Right ventricle myocardium superior (tissue), 1 donor: ENCODE measurements around the gene CPM. TPM values are rescaled to one million over a fixed set of nuclear protein-coding genes. Genes with fewer than 3 reads are reported as not detected.
"Not testable (repeated sequence)": the region's sequence is repeated elsewhere in the genome, so short reads cannot be mapped to it uniquely, and the experiment has no call there.

ENCODE experiments used
- ATAC-seq: fragments of 200-7000 bp; cut with Tn5 transposase; one replicate; pipeline ENCODE4 v1.9.1; 2020; ENCODE audit warnings: mild to moderate bottlenecking; ENCODE audit not compliant: poor library complexity
- DNase-seq: peaks from one replicate; pipeline ENCODE4 v3.0.0-alpha.2; 2020
- intact Hi-C: fragments of 100-400 bp; cut with DNase I; formaldehyde crosslinking; loops from one replicate; pipeline ENCODE4 v1.11.2; 2022
- total RNA-seq: library from RNA; stranded (reverse); fragmentation: NEBNext Ultra II Directional; extraction: Animal tissue kit (Norgen Biotek cat#: 25700); gene quantifications from one replicate; pipeline ENCODE4 v1.2.1, GENCODE V29; 2021
- donor health status: DM: no; HTN: yes; CAD: no; lungs with severe emphysema.

CPM gene
- total RNA-seq, 1 donor from 2014 or later, result 7.7 TPM

GRCh38 chr12:68865399-68866164, 67.4 kb downstream of the CPM start:
- no peak for DNase-seq

GRCh38 chr12:68864604-68865003, 68.4 kb downstream of the CPM start:
- ATAC-seq, result no peak
- DNase-seq, result no peak
- intact Hi-C loops, result loop anchor here (5.0 kb wide), 1 partner anchor 203 kb away; no protein-coding TSS in a partner anchor

More at GRCh38 chr12:68865399-68866164, 67.4 kb downstream of the CPM start:
- intact Hi-C loops, result no loop called here
- no peak for ATAC-seq

- not testable (repeated sequence) for ATAC-seq, DNase-seq
- intact Hi-C loops, result loop anchor here (5.0 kb wide), 1 partner anchor 203 kb away; no protein-coding TSS in a partner anchor
These were observed 69.0 kb downstream of the CPM start for GRCh38 chr12:68863886-68864454.

- ATAC-seq, result no peak
- intact Hi-C loops, result loop anchor here (5.0 kb wide), 1 partner anchor 204 kb away; no protein-coding TSS in a partner anchor
These were observed 69.7 kb downstream of the CPM start for GRCh38 chr12:68863109-68863770.

GRCh38 chr12:68861890-68862289, 71.1 kb downstream of the CPM start:
- ATAC-seq (no peak), DNase-seq (no peak)
- intact Hi-C loops, result loop anchor here (5.0 kb wide), 1 partner anchor 205 kb away; no protein-coding TSS in a partner anchor

More at GRCh38 chr12:68863109-68863770, 69.7 kb downstream of the CPM start:
- DNase-seq, result no peak

GRCh38 chr12:68856510-68856909, 76.5 kb downstream of the CPM start:
- ATAC-seq, result no peak
- intact Hi-C loops, result no loop called here

GRCh38 chr12:68855771-68856170, 77.2 kb downstream of the CPM start:
- DNase-seq, result no peak
- no peak for ATAC-seq
- intact Hi-C loops, result no loop called here

More at GRCh38 chr12:68856510-68856909, 76.5 kb downstream of the CPM start:
- DNase-seq, result no peak

- ATAC-seq, result no peak
- intact Hi-C loops, result no loop called here
- no peak for DNase-seq
These were observed 77.9 kb downstream of the CPM start for GRCh38 chr12:68855111-68855510.

- intact Hi-C loops, result no loop called here
- ATAC-seq (no peak), DNase-seq (no peak)
These were observed 78.4 kb downstream of the CPM start for GRCh38 chr12:68854554-68854953.

GRCh38 chr12:68854078-68854468, 78.9 kb downstream of the CPM start:
- no peak for DNase-seq
- ATAC-seq, result no peak
- intact Hi-C loops, result no loop called here

- ATAC-seq (no peak), DNase-seq (no peak)
- intact Hi-C loops, result no loop called here
These were observed 79.4 kb downstream of the CPM start for GRCh38 chr12:68853396-68854077.

GRCh38 chr12:68851592-68852306, 81.2 kb downstream of the CPM start:
- intact Hi-C loops, result no loop called here
- ATAC-seq (no peak), DNase-seq (no peak)

GRCh38 chr12:68850390-68850789, 82.6 kb downstream of the CPM start:
- ATAC-seq, result no peak
- intact Hi-C loops, result no loop called here
- no peak for DNase-seq

- no peak for DNase-seq
- intact Hi-C loops, result no loop called here
- no peak for ATAC-seq
These were observed 86.2 kb downstream of the CPM start for GRCh38 chr12:68846811-68847210.

GRCh38 chr12:68844788-68845695, 87.9 kb downstream of the CPM start:
- intact Hi-C loops, result no loop called here
- ATAC-seq, result no peak
- no peak for DNase-seq

- no peak for ATAC-seq
- intact Hi-C loops, result no loop called here
- no peak for DNase-seq
These were observed 88.6 kb downstream of the CPM start for GRCh38 chr12:68844318-68844745.

- intact Hi-C loops, result no loop called here
- DNase-seq, result no peak
- ATAC-seq, result no peak
These were observed 90.0 kb downstream of the CPM start for GRCh38 chr12:68842784-68843567.
